SW 1271 (cell line): ENCODE results near the gene FILIP1.
"Not testable (repeated sequence)": the region's sequence is repeated elsewhere in the genome, so short reads cannot be mapped to it uniquely, and the experiment has no call there.

Experiments
- DNase-seq, 2 experiments: peaks; one replicate each; lab custom pipeline; 2025; lab: John Stamatoyannopoulos, UW

Gene FILIP1

DNA sequence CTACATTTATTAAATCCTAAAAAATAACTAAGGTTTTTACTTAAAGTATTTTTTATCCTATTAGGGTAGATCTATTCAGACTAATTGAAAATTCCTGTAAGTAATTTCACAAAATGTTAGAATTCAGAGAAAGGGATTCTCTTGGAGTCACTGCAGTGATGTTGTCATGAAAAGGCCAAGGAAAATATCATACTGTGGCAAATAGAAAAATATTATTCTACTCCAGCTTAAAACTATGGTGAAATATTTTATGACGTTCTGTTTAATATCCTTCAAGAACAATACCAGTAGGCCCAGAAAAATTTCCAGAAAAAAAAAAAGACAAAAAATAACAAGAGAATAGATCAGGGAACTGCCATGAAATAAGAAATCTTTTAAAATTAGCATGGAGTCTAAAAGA is 73.6 kb downstream of the FILIP1 start:
- no peak for DNase-seq

DNA sequence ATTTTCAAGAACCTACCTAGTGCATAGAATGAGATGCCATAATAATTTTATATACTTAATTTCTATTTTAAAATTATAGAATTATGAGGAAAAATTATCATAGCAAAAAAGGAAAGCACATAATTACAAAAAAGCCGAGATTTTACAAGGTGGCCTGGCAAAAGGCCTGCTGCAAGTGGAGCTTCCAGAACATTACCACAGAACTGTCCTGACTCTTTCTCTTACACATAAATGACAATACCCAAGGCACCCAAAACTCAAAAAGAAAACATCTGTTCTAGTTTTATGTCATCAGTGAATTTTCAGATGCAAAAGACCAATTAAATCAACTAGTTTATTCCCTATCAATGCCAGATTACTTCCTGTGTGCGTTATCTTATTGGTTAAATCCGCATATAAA is 74.2 kb downstream of the FILIP1 start:
- DNase-seq = no peak

- DNase-seq = no peak
These were observed 75.4 kb downstream of the FILIP1 start for GRCh38 chr6:75418233-75418632.

- DNase-seq = no peak
These were observed 77.2 kb downstream of the FILIP1 start for GRCh38 chr6:75416443-75416842.

DNA sequence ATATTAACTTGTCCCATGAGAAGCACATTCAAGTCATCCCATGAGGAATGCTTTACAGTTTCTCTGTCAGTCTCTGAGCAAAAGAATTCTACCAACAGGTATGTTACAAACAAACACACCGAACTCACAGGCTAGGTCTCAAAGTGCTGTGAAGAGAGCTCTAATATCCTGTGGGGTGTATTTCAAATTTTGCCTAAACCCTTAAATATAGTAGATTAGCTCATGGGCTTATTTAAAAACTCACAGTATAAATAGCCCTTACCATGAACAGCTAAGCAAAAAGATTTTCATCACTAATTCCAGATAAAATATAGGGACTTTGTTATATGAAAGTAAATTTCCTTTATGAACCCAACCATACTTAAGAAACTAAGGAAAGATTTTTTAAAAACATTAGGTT is 77.8 kb downstream of the FILIP1 start:
- DNase-seq = no peak

- no peak for DNase-seq
These were observed 79.1 kb downstream of the FILIP1 start for GRCh38 chr6:75414445-75415021.

- no peak for DNase-seq
These were observed 80.5 kb downstream of the FILIP1 start for GRCh38 chr6:75412969-75413662.

DNA sequence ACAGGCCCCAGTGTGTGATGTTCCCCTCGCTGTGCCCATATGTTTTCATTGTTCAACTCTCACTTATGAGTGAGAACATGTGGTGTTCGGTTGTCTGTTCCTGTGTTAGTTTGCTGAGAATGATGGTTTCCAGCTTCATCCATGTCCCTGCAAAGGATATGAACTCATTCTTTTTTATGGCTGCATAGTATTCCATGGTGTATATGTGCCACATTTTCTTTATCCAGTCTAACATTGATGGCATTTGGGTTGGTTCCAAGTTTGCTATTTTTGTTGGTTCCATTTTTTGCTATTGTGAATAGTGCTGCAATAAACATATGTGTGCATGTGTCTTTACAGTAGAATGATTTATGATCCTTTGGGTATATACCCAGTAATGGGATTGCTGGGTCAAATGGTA is 83.0 kb downstream of the FILIP1 start:
- not testable (repeated sequence) for DNase-seq

- DNase-seq = no peak
These were observed 83.7 kb downstream of the FILIP1 start for GRCh38 chr6:75409928-75410327.

GRCh38 chr6:75409286-75409685 is 84.3 kb downstream of the FILIP1 start:
- DNase-seq = no peak

DNA sequence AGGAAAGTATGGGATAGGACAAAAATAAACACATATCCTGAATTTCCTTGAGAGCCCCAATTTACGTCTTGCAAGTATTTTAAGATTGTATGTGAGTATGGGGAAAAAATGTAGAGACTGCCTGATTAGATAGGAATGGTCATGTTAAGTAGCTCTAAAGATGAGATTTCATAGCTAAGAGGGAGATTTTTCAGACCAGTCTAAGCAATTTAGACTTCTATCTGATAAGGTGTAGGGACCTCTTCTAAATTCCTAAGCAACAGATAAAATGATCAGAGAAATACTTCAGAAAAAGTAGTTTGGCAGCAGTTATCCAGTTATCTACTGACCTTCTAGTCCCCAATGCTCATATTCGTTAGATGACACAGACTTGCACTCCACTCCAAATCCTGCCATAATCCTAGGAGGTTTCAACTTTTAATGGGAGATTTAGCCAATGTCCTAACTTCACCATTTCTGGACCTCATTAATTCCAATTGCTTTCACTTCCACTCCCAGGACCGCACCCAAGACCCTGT is 90.0 kb downstream of the FILIP1 start:
- DNase-seq = no peak

- no peak for DNase-seq
These were observed 91.3 kb downstream of the FILIP1 start for GRCh38 chr6:75402296-75402695.

- DNase-seq = no peak
These were observed 95.7 kb downstream of the FILIP1 start for GRCh38 chr6:75397656-75398465.

- no peak for DNase-seq
These were observed 96.4 kb downstream of the FILIP1 start for GRCh38 chr6:75397171-75397570.

GRCh38 chr6:75396005-75396800 is 97.4 kb downstream of the FILIP1 start:
- no peak for DNase-seq

DNA sequence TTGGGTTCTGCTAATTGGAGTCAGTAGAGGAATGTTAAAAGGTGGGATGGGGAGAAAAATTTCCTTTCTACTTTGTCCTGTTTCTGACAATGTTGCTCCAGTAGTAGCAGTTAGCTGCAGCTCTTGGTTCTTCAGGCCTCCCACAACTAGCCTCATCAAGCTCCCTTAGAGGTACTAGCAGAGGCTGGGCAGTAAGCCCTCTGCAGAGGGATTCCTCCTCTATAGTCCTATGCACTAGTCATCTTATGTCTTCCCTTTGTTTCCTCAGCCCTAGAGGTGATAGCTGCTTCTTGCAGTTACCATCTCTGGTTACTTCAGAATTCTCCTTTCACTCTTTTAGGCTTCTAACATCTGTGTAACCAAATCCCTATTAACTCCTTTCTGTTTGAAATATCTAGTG is 99.8 kb downstream of the FILIP1 start:
- no peak for DNase-seq

- DNase-seq = no peak
These were observed 102.3 kb downstream of the FILIP1 start for GRCh38 chr6:75391276-75391675.

GRCh38 chr6:75386050-75386770 is 107.4 kb downstream of the FILIP1 start:
- no peak for DNase-seq

DNA sequence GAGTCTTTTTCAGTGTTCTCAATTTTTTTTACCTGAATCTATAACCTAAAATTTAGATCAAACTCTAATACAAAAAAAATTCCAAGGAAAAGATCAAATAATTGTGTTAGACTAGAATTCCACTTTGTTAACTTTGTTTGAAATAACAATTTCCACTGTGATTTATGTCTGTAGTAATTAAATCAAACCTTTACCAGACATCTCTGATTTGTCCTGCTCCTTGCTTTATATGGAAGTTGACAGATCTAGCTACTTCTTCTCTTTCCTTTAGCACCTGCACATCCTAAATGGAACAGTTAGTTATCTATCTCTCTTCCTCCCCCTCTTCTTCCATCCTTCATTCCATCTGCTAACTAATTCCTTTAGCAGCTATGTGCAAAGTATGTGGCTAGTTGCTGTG is 109.5 kb downstream of the FILIP1 start:
- no peak for DNase-seq

- no peak for DNase-seq
These were observed 111.0 kb downstream of the FILIP1 start for GRCh38 chr6:75382634-75382900.

- DNase-seq = no peak
These were observed 111.5 kb downstream of the FILIP1 start for GRCh38 chr6:75381877-75382633.
